ENCODE data around the gene UTP14A. TPM values are rescaled to one million over a fixed set of nuclear protein-coding genes. Genes with fewer than 3 reads are reported as not detected.

Gene UTP14A
- polyA plus RNA-seq, 1 of the 3 experiments (the other 2 are of a cell fraction): 25.4 TPM

DNA sequence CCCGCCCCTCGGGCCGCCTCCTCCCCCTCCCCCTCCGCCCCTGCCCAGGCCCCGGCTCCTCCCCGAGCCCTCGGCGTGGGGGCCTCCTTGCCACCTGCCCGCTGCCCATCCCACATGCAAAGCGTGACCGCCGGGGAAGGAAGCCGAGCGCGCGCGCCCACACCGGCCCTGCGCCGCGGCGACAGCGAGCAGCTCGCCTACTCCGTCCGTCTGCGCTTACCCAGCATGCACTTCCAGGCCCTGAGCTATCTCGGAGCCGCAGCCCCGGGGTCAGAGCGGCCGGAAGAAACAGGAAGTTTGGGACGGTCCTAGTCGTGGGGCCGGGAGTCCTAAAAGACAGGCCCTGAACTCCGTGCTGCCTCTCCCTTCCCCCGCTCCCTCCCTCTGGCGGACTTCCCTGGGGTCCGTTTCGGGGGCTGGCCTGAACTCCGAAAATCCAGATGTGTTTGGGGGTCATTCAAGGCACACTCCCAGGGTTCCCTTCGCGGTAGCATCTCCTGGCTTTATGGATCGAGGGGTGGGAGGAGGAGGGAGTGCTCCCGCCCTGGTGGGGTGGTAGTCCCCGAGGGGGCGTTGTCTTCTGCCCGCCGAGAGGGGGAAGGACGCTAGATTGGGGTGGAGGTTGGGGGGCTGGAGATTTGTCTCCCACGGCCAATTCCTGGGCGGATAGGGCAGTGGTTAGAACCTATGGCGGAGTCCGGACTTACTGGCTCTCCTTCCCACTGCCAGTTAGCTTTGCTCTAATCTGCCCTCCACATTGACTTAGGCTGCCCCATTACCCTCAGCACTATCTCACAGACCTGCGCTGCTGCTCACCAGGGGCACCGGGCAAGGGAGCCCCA lies 51.5 kb downstream of the UTP14A start:
- DNase-seq: peak; percentile 84
- Histone ChIP-seq H3K4me2 (peak overlapping the region; percentile 76), H3K9me3 (no peaks in the 10 kb centered on the region), H2AFZ (ENCODE audit: low read depth) (peak overlapping the region; percentile 82; the same call in 1 of the 2 replicates), H3K79me2 (ENCODE audit: insufficient read depth) (no peaks in the 10 kb centered on the region), H3K27me3 (ENCODE audit: insufficient read depth) (peaks cover 41% of the 10 kb centered on the region; the same call in 1 of the 2 replicates), H3K9ac (no peak overlapping the region), H4K20me1 (ENCODE audit: insufficient read depth) (no peaks in the 10 kb centered on the region), H3F3A (replicated peaks; ENCODE audit: insufficient read depth) (peaks cover 8% of the 10 kb centered on the region), H3K27ac (ENCODE audit: low read depth in 2 of 2, low read length in 1 of 2) (peak overlapping the region in 1 of 2 experiments; percentile 47; a peak in 1 of 4 replicates), H3K4me3 (ENCODE audit: low read depth in 2 of 2, low read length in 1 of 2) (peak overlapping the region; percentile 41 to 42; a peak in 2 of 4 replicates), H3K36me3 (replicated peaks in 1 of 2; ENCODE audit: control insufficient read depth in 1 of 2, insufficient read depth in 2 of 2, low read length in 1 of 2) (no peaks in the 10 kb centered on the region), H3K4me1 (ENCODE audit: control insufficient read depth in 1 of 2, insufficient read depth in 2 of 2, low read depth in 1 of 2, low read length in 1 of 2) (peaks cover 0 to 6% of the 10 kb centered on the region in 2 experiments; a peak in 1 of 4 replicates), H3K9me2 (no peaks in the 10 kb centered on the region)
- POLR2A ChIA-PET: interaction anchor here (0.6 kb wide), 1 partner anchor 103 kb away, joined by 3 read pairs; no protein-coding TSS in a partner anchor
- 40% methylated on average over 14 of the region's 56 CpGs for WGBS (ENCODE audit: low lambda C conversion rate)
- TF ChIP-seq TAF1 (IDR thresholded peaks at IDR 0.05; ENCODE audit: borderline replicate concordance, low read depth, low read length): peak; percentile 27; the same call in 1 of the 2 replicates
- TF ChIP-seq, protein P1, sequence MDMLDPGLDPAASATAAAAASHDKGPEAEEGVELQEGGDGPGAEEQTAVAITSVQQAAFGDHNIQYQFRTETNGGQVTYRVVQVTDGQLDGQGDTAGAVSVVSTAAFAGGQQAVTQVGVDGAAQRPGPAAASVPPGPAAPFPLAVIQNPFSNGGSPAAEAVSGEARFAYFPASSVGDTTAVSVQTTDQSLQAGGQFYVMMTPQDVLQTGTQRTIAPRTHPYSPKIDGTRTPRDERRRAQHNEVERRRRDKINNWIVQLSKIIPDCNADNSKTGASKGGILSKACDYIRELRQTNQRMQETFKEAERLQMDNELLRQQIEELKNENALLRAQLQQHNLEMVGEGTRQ (IDR thresholded peaks at IDR 0.05; ENCODE audit: borderline replicate concordance, low read depth, low read length): no peak
- TF ChIP-seq GABPA (IDR thresholded peaks at IDR 0.05; ENCODE audit: low read depth): no peak
- TF ChIP-seq, protein P2, sequence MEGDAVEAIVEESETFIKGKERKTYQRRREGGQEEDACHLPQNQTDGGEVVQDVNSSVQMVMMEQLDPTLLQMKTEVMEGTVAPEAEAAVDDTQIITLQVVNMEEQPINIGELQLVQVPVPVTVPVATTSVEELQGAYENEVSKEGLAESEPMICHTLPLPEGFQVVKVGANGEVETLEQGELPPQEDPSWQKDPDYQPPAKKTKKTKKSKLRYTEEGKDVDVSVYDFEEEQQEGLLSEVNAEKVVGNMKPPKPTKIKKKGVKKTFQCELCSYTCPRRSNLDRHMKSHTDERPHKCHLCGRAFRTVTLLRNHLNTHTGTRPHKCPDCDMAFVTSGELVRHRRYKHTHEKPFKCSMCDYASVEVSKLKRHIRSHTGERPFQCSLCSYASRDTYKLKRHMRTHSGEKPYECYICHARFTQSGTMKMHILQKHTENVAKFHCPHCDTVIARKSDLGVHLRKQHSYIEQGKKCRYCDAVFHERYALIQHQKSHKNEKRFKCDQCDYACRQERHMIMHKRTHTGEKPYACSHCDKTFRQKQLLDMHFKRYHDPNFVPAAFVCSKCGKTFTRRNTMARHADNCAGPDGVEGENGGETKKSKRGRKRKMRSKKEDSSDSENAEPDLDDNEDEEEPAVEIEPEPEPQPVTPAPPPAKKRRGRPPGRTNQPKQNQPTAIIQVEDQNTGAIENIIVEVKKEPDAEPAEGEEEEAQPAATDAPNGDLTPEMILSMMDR (IDR thresholded peaks at IDR 0.05): no peak
- TF ChIP-seq, protein P3, sequence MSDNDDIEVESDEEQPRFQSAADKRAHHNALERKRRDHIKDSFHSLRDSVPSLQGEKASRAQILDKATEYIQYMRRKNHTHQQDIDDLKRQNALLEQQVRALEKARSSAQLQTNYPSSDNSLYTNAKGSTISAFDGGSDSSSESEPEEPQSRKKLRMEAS (IDR thresholded peaks at IDR 0.05; ENCODE audit: low read depth): peak; percentile 63; the same call in 1 of the 2 replicates
- CTCF ChIA-PET: interaction anchor here (0.6 to 1.3 kb wide), 3 partner anchors 32 to 103 kb away, joined by 3 to 5 read pairs (median 3); no protein-coding TSS in a partner anchor

DNA sequence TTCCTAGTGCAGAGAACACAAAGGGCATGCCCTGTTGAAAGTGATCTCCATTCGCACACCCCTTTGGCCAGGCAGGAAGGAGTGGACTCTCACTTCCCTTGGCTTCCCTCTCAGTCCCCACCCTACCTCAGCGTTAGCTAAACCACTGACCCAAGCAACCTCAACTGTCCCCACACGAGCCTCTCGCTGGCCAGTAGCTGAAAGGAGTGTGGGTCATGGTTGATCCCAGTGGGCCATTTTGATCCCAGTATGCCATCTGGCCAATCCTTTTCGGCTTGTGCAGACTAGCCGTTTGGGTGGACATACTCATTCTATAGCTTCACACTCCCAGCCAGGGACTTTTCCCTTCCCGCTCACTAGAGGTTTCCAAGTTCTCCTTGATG lies 52.1 kb downstream of the UTP14A start:
- Histone ChIP-seq H3K9me2 (no peaks in the 10 kb centered on the region), H3K9me3 (no peaks in the 10 kb centered on the region), H3K36me3 (replicated peaks in 1 of 2; ENCODE audit: control insufficient read depth in 1 of 2, insufficient read depth in 2 of 2, low read length in 1 of 2) (no peaks in the 10 kb centered on the region), H3K4me3 (ENCODE audit: low read depth in 2 of 2, low read length in 1 of 2) (no peak overlapping the region), H3K9ac (no peak overlapping the region), H3F3A (replicated peaks; ENCODE audit: insufficient read depth) (peaks cover 8% of the 10 kb centered on the region), H3K27ac (ENCODE audit: low read depth in 2 of 2, low read length in 1 of 2) (no peak overlapping the region), H4K20me1 (ENCODE audit: insufficient read depth) (no peaks in the 10 kb centered on the region), H3K79me2 (ENCODE audit: insufficient read depth) (no peaks in the 10 kb centered on the region), H2AFZ (ENCODE audit: low read depth) (no peak overlapping the region), H3K27me3 (ENCODE audit: insufficient read depth) (peaks cover 41% of the 10 kb centered on the region; the same call in 1 of the 2 replicates), H3K4me2 (no peak overlapping the region), H3K4me1 (ENCODE audit: control insufficient read depth in 1 of 2, insufficient read depth in 2 of 2, low read depth in 1 of 2, low read length in 1 of 2) (peaks cover 0 to 6% of the 10 kb centered on the region in 2 experiments; a peak in 1 of 4 replicates)
- POLR2A ChIA-PET: no interaction called here
- 49% methylated on average over 7 of the region's 7 CpGs for WGBS (ENCODE audit: low lambda C conversion rate)
- TF ChIP-seq NFIC (IDR thresholded peaks at IDR 0.05; ENCODE audit: borderline replicate concordance): no peak
- TF ChIP-seq, protein P1 (IDR thresholded peaks at IDR 0.05; ENCODE audit: borderline replicate concordance, low read depth, low read length): no peak
- TF ChIP-seq CHD2 (IDR thresholded peaks at IDR 0.05; ENCODE audit: low read length, partially characterized antibody): no peak
- TF ChIP-seq YY1 (IDR thresholded peaks at IDR 0.05; ENCODE audit: low read depth): no peak
- no peak for TF ChIP-seq RAD21 (IDR thresholded peaks at IDR 0.05; ENCODE audit: low read length)
- TF ChIP-seq SMC3 (IDR thresholded peaks at IDR 0.05; ENCODE audit: low read depth, low read length): no peak
- TF ChIP-seq MXI1 (IDR thresholded peaks at IDR 0.05; ENCODE audit: low read depth, low read length): no peak
- TF ChIP-seq ELF1 (IDR thresholded peaks at IDR 0.05): no peak
- TF ChIP-seq, protein P3 (IDR thresholded peaks at IDR 0.05; ENCODE audit: low read depth): no peak
- TF ChIP-seq MEF2A (IDR thresholded peaks at IDR 0.05; ENCODE audit: borderline replicate concordance, low read depth): no peak
- TF ChIP-seq, protein P4, sequence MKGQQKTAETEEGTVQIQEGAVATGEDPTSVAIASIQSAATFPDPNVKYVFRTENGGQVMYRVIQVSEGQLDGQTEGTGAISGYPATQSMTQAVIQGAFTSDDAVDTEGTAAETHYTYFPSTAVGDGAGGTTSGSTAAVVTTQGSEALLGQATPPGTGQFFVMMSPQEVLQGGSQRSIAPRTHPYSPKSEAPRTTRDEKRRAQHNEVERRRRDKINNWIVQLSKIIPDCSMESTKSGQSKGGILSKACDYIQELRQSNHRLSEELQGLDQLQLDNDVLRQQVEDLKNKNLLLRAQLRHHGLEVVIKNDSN (IDR thresholded peaks at IDR 0.05; ENCODE audit: borderline replicate concordance, low read depth): no peak
- TF ChIP-seq SIN3A (IDR thresholded peaks at IDR 0.05; ENCODE audit: borderline replicate concordance, low read depth, low read length): no peak
- TF ChIP-seq FOXJ3 (CRISPR knock-in tag; IDR thresholded peaks at IDR 0.05): no peak
- TF ChIP-seq RFX5 (IDR thresholded peaks at IDR 0.05; ENCODE audit: low read length): no peak
- CTCF ChIA-PET: interaction anchor here (1.2 to 1.5 kb wide), 3 partner anchors 25 to 103 kb away, joined by 3 to 5 read pairs (median 3); no protein-coding TSS in a partner anchor
- no peak for DNase-seq
